OCI-LY1 (cell line): ENCODE measurements around the gene TLE3.

Source experiments
- CTCF ChIP-seq: fragments of 200-600 bp; sonication (generic), shearing (Covaris generic); IDR thresholded peaks from 2 replicates; pipeline ENCODE4 v1.5.1; 2017; ENCODE audit warnings: mild to moderate bottlenecking, antibody characterized with exemption, low read length, moderate library complexity, mixed read lengths
- EZH2 ChIP-seq: fragments of 200-600 bp; sonication (generic), shearing (Covaris generic); IDR thresholded peaks from 2 replicates; pipeline ENCODE4 v1.8.0; 2017; ENCODE audit warnings: borderline replicate concordance, mixed run types, mild to moderate bottlenecking, antibody characterized with exemption, low read length, moderate library complexity, mixed read lengths

GRCh38 chr15:70067681-70068080, 30.0 kb downstream of the TLE3 start:
- TF ChIP-seq CTCF, result no peak
- TF ChIP-seq EZH2, result no peak
